ENCODE data around the gene PTPRR.
A peak's percentile ranks its signal among the peaks of the same experiment; 100 is the strongest.

The PTPRR gene

GRCh38 chr12:70641691-70642090 lies 278.8 kb downstream of the PTPRR start:
- DNase-seq (ENCODE audit: low read depth), result no peak

- no peak for DNase-seq (ENCODE audit: low read depth)
Measured at GRCh38 chr12:70640901-70641300, 279.6 kb downstream of the PTPRR start.

- DNase-seq (ENCODE audit: low read depth), result no peak
Measured at GRCh38 chr12:70639535-70639934, 281.0 kb downstream of the PTPRR start.

GRCh38 chr12:70638639-70639360 lies 281.7 kb downstream of the PTPRR start:
- peak; percentile 14 for DNase-seq (ENCODE audit: low read depth)

- DNase-seq (ENCODE audit: low read depth), result no peak
Measured at GRCh38 chr12:70637303-70638085, 283.0 kb downstream of the PTPRR start, which contains the start of gene PTPRB. Gene PTPRB (minus strand): TSS chr12:70637429. CDS start chr12:70637395, 34 bp downstream.

GRCh38 chr12:70635755-70636154 lies 284.8 kb downstream of the PTPRR start:
- no peak for DNase-seq (ENCODE audit: low read depth)

GRCh38 chr12:70628701-70629480 lies 291.6 kb downstream of the PTPRR start:
- peak; percentile 31 for DNase-seq (ENCODE audit: low read depth)

GRCh38 chr12:70627677-70628076 lies 292.9 kb downstream of the PTPRR start:
- DNase-seq (ENCODE audit: low read depth), result no peak

GRCh38 chr12:70626180-70626579 lies 294.4 kb downstream of the PTPRR start:
- no peak for DNase-seq (ENCODE audit: low read depth)

- DNase-seq (ENCODE audit: low read depth), result peak; percentile 14
Measured at GRCh38 chr12:70619471-70620152, 300.9 kb downstream of the PTPRR start.

- no peak for DNase-seq (ENCODE audit: low read depth)
Measured at GRCh38 chr12:70618371-70618770, 302.2 kb downstream of the PTPRR start.

- DNase-seq (ENCODE audit: low read depth), result no peak
Measured at GRCh38 chr12:70617450-70617849, 303.1 kb downstream of the PTPRR start.

GRCh38 chr12:70615174-70615866 lies 305.2 kb downstream of the PTPRR start:
- no peak for DNase-seq (ENCODE audit: low read depth)

- peak; percentile 7 for DNase-seq (ENCODE audit: low read depth)
Measured at GRCh38 chr12:70609739-70610491, 310.6 kb downstream of the PTPRR start.

GRCh38 chr12:70609203-70609602 lies 311.3 kb downstream of the PTPRR start:
- no peak for DNase-seq (ENCODE audit: low read depth)

- DNase-seq (ENCODE audit: low read depth), result peak; percentile 6
Measured at GRCh38 chr12:70608184-70608583, 312.4 kb downstream of the PTPRR start.

GRCh38 chr12:70607107-70607506 lies 313.4 kb downstream of the PTPRR start:
- no peak for DNase-seq (ENCODE audit: low read depth)

- DNase-seq (ENCODE audit: low read depth), result peak; percentile 9
Measured at GRCh38 chr12:70605976-70606375, 314.6 kb downstream of the PTPRR start.

- DNase-seq (ENCODE audit: low read depth), result no peak
Measured at GRCh38 chr12:70604662-70605061, 315.9 kb downstream of the PTPRR start.

- DNase-seq (ENCODE audit: low read depth), result no peak
Measured at GRCh38 chr12:70603044-70603443, 317.5 kb downstream of the PTPRR start.
